H1 (cell line): Measurements from ENCODE around the gene CMYA5. TPM values are rescaled to one million over a fixed set of nuclear protein-coding genes. Genes with fewer than 3 reads are reported as not detected.

ENCODE experiments used
- CTCF ChIA-PET: fragments of 300-600 bp; sonication (Branson Sonifier 250); formaldehyde crosslinking; loops from one replicate; lab custom pipeline; 2021; ENCODE audit not compliant: partially characterized antibody; lab: Charles Lee
- POLR2A ChIA-PET: fragments of 300-600 bp; sonication (Branson Sonifier 250); formaldehyde crosslinking; loops from one replicate; lab custom pipeline; 2021; ENCODE audit warnings: inconsistent platforms; ENCODE audit not compliant: partially characterized antibody; lab: Charles Lee
- DNase-seq, 2 experiments: peaks; one replicate each; pipeline versions ENCODE4 v3.0.0 to v3.0.0-alpha.2; 2010 to 2022; ENCODE audit warnings: low spot score in 2 of 2, low read depth in 1 of 2, mixed read lengths in 1 of 2
- FAIRE-seq: peaks from 2 replicates; lab custom pipeline; 2011; peaks lifted over from hg19 to GRCh38; lab: Jason Lieb, UNC
- H2AFZ ChIP-seq: 2 replicates; pipeline ENCODE4 v1.8.1; 2012; ENCODE audit warnings: low read length, inconsistent platforms
- H2AK5ac ChIP-seq: 2 replicates; pipeline ENCODE4 v1.6.1; 2013; ENCODE audit warnings: low read depth, low read length
- H2BK120ac ChIP-seq: replicated peaks from 2 replicates; pipeline ENCODE3; 2013; ENCODE audit warnings: low read depth, low read length, inconsistent platforms
- H2BK12ac ChIP-seq: 2 replicates; pipeline ENCODE4 v1.6.1; 2013; ENCODE audit warnings: low read depth, low read length
- H2BK15ac ChIP-seq: 2 replicates; pipeline ENCODE4 v1.6.1; 2013; ENCODE audit warnings: low read length
- H2BK20ac ChIP-seq: 2 replicates; pipeline ENCODE4 v1.6.1; 2013; ENCODE audit warnings: low read length
- H2BK5ac ChIP-seq: 2 replicates; pipeline ENCODE4 v1.6.1; 2013; ENCODE audit warnings: low read depth, low read length
- H3K14ac ChIP-seq: 2 replicates; pipeline ENCODE4 v1.6.1; 2013; ENCODE audit warnings: inconsistent platforms; ENCODE audit not compliant: insufficient read length
- H3K18ac ChIP-seq: 2 replicates; pipeline ENCODE4 v1.6.1; 2013; ENCODE audit warnings: low read length; ENCODE audit errors: extremely low read depth
- H3K23ac ChIP-seq: 2 replicates; pipeline ENCODE4 v1.6.1; 2013; ENCODE audit warnings: inconsistent platforms; ENCODE audit not compliant: insufficient read length
- H3K23me2 ChIP-seq: 2 replicates; pipeline ENCODE4 v1.6.1; 2013; ENCODE audit warnings: low read depth, low read length
- H3K27ac ChIP-seq: 2 replicates; pipeline ENCODE4 v1.6.1; 2011; ENCODE audit warnings: low read depth, low read length, inconsistent platforms
- H3K27me3 ChIP-seq, 4 experiments: replicated peaks in 1 of 4; 1 replicate in 1 of 4; 2 replicates in 3 of 4; pipeline versions ENCODE4 v1.6.1 to v1.8.1; 2011 to 2013; ENCODE audit warnings: low read length in 3 of 4, mild to moderate bottlenecking in 3 of 4, inconsistent platforms in 2 of 4, mixed read lengths in 2 of 4, moderate library complexity in 1 of 4; ENCODE audit not compliant: control insufficient read depth in 3 of 4, insufficient read depth in 3 of 4; ENCODE audit errors: extremely low read depth in 1 of 4
- H3K36me3 ChIP-seq, 4 experiments: 2 replicates each; pipeline versions ENCODE4 v1.6.1 to v1.8.1; 2011 to 2013; ENCODE audit warnings: mild to moderate bottlenecking in 4 of 4, low read length in 3 of 4, moderate library complexity in 2 of 4, control low read depth in 1 of 4, inconsistent platforms in 1 of 4; ENCODE audit not compliant: insufficient read depth in 4 of 4, control insufficient read depth in 2 of 4
- H3K4ac ChIP-seq: replicated peaks from 2 replicates; pipeline ENCODE3; 2013; ENCODE audit warnings: low read length, low read depth, mixed read lengths, inconsistent platforms; ENCODE audit not compliant: insufficient read length
- H3K4me1 ChIP-seq, 4 experiments: replicated peaks in 1 of 4; 1 replicate in 1 of 4; 2 replicates in 3 of 4; pipeline versions ENCODE4 v1.6.1 to v1.8.1; 2011 to 2013; ENCODE audit warnings: low read length in 3 of 4, inconsistent platforms in 2 of 4, mixed read lengths in 1 of 4; ENCODE audit not compliant: insufficient read depth in 4 of 4, control insufficient read depth in 3 of 4
- H3K4me2 ChIP-seq, 2 experiments: 2 replicates each; pipeline versions ENCODE4 v1.6.1 to v1.8.1; 2011 to 2013; ENCODE audit warnings: low read depth in 2 of 2, low read length in 2 of 2, control low read depth in 1 of 2, inconsistent platforms in 1 of 2, mild to moderate bottlenecking in 1 of 2; ENCODE audit not compliant: insufficient read depth in 1 of 2
- H3K4me3 ChIP-seq, 4 experiments: fragments of 200-600, 300-600 bp in 1 of 4; sonication (generic), shearing (Covaris generic), sonication (Bioruptor Twin) in 1 of 4; 2 replicates each; pipeline versions ENCODE4 v1.5.1 to v1.8.1; 2011 to 2016; ENCODE audit warnings: low read length in 4 of 4, low read depth in 3 of 4, control low read depth in 2 of 4, inconsistent platforms in 2 of 4, mild to moderate bottlenecking in 2 of 4, mixed read lengths in 1 of 4, moderate library complexity in 1 of 4; ENCODE audit not compliant: insufficient read depth in 2 of 4; ENCODE audit errors: extremely low read depth in 1 of 4
- H3K56ac ChIP-seq: replicated peaks from 2 replicates; pipeline ENCODE3; 2013; ENCODE audit warnings: low read depth, mild to moderate bottlenecking, mixed read lengths, low read length, inconsistent platforms; ENCODE audit not compliant: insufficient read length
- H3K79me1 ChIP-seq: 2 replicates; pipeline ENCODE4 v1.6.1; 2013; ENCODE audit warnings: low read depth, low read length, control low read depth
- H3K79me2 ChIP-seq, 2 experiments: 2 replicates each; pipeline versions ENCODE4 v1.6.1 to v1.8.1; 2012 to 2013; ENCODE audit warnings: low read length in 2 of 2, mild to moderate bottlenecking in 2 of 2, inconsistent platforms in 1 of 2; ENCODE audit not compliant: insufficient read depth in 2 of 2, control insufficient read depth in 1 of 2
- H3K9ac ChIP-seq, 4 experiments: replicated peaks in 1 of 4; 1 replicate in 1 of 4; 2 replicates in 3 of 4; pipeline versions ENCODE4 v1.6.1 to v1.8.1; 2011 to 2013; ENCODE audit warnings: low read depth in 3 of 4, low read length in 3 of 4, control low read depth in 2 of 4, mild to moderate bottlenecking in 2 of 4, moderate library complexity in 2 of 4, inconsistent platforms in 1 of 4; ENCODE audit errors: extremely low read depth in 1 of 4
- H3K9me3 ChIP-seq, 2 experiments: 2 replicates each; pipeline versions ENCODE4 v1.6.1 to v1.8.1; 2012 to 2013; ENCODE audit warnings: mild to moderate bottlenecking in 2 of 2, moderate library complexity in 2 of 2, control low read depth in 1 of 2, inconsistent platforms in 1 of 2, low read depth in 1 of 2, low read length in 1 of 2, mixed read lengths in 1 of 2; ENCODE audit not compliant: insufficient read depth in 2 of 2
- H4K20me1 ChIP-seq, 2 experiments: replicated peaks in 1 of 2; 2 replicates each; pipeline versions ENCODE3 to v1.8.1; 2011 to 2013; ENCODE audit warnings: inconsistent platforms in 2 of 2, low read length in 2 of 2, mild to moderate bottlenecking in 1 of 2; ENCODE audit not compliant: insufficient read depth in 2 of 2, control insufficient read depth in 1 of 2
- H4K5ac ChIP-seq: 2 replicates; pipeline ENCODE4 v1.6.1; 2013; ENCODE audit warnings: low read length, low read depth, mixed read lengths, inconsistent platforms; ENCODE audit not compliant: insufficient read length
- H4K8ac ChIP-seq: 2 replicates; pipeline ENCODE4 v1.8.0; 2013; ENCODE audit warnings: mild to moderate bottlenecking, moderate library complexity, low read length, inconsistent platforms; ENCODE audit not compliant: insufficient read depth; ENCODE audit errors: extremely low read depth
- H4K91ac ChIP-seq: replicated peaks from 2 replicates; pipeline ENCODE3; 2013; ENCODE audit warnings: low read length, mixed read lengths, inconsistent platforms; ENCODE audit not compliant: insufficient read length
- BACH1 ChIP-seq: IDR thresholded peaks from 2 replicates; pipeline ENCODE4 v1.6.1; 2012; ENCODE audit warnings: low read length, improper control_type of control experiment
- BRCA1 ChIP-seq: IDR thresholded peaks from 2 replicates; pipeline ENCODE4 v1.6.1; 2012; ENCODE audit warnings: low read depth, low read length, improper control_type of control experiment
- CBX8 ChIP-seq: fragments of 300-800, 300-1000 bp; sonication (generic); IDR thresholded peaks from 2 replicates; pipeline ENCODE4 v1.7.1; 2016; ENCODE audit warnings: low read depth, low read length, borderline replicate concordance
- FOSL1 ChIP-seq: IDR thresholded peaks from 2 replicates; pipeline ENCODE4 v1.6.1; 2011; ENCODE audit warnings: mild to moderate bottlenecking, low read depth, low read length, moderate library complexity; ENCODE audit not compliant: insufficient read depth
- MAFK ChIP-seq: IDR thresholded peaks from 2 replicates; pipeline ENCODE4 v1.6.1; 2012; ENCODE audit warnings: low read depth, mild to moderate bottlenecking, improper control_type of control experiment, low read length
- NANOG ChIP-seq: IDR thresholded peaks from 2 replicates; pipeline ENCODE4 v1.6.1; 2011; ENCODE audit warnings: low read length, low read depth, mild to moderate bottlenecking, inconsistent platforms; ENCODE audit not compliant: insufficient read depth, poor library complexity, severe bottlenecking
- RFX5 ChIP-seq: IDR thresholded peaks from 2 replicates; pipeline ENCODE4 v1.6.1; 2011; ENCODE audit warnings: low read depth, low read length, improper control_type of control experiment, borderline replicate concordance
- TAF7 ChIP-seq: optimal IDR thresholded peaks from 2 replicates; pipeline ENCODE3; 2011; ENCODE audit warnings: low read depth, mild to moderate bottlenecking, inconsistent platforms, low read length, moderate library complexity, borderline replicate concordance
- TBP ChIP-seq: IDR thresholded peaks from 2 replicates; pipeline ENCODE4 v1.6.1; 2011; ENCODE audit warnings: low read depth, low read length, improper control_type of control experiment
- TCF12 ChIP-seq: IDR thresholded peaks from 2 replicates; pipeline ENCODE4 v1.6.1; 2011; ENCODE audit warnings: low read depth, mild to moderate bottlenecking, low read length
- USF2 ChIP-seq: IDR thresholded peaks from 2 replicates; pipeline ENCODE4 v1.6.1; 2011; ENCODE audit warnings: low read length, improper control_type of control experiment
- WGBS, 2 experiments: shearing (Covaris generic) in 1 of 2; methylation state at CpG; one replicate each; pipeline versions ENCODE4 v1.1.6 to v1.1.7; 2013 to 2015; ENCODE audit warnings: low lambda C conversion rate in 2 of 2, mixed read lengths in 2 of 2, inconsistent platforms in 1 of 2, low coverage in 1 of 2, missing lambda C conversion rate in 1 of 2; ENCODE audit not compliant: insufficient replicate concordance in 2 of 2, insufficient coverage in 1 of 2, insufficient read length in 1 of 2; ENCODE audit errors: extremely low coverage in 1 of 2, missing lambda C conversion rate in 1 of 2; 5-methylcytosine and 5-hydroxymethylcytosine counted together
- polyA plus RNA-seq, 7 experiments: library from polyadenylated mRNA; depleted of rRNA in 3 of 7; stranded (reverse) in 5 of 7; unstranded in 2 of 7; fragments of >200 nt in 5 of 7; fragments of 200-250 nt in 2 of 7; gene quantifications; 1 replicate in 5 of 7; 2 replicates in 1 of 7; 4 replicates in 1 of 7; pipeline versions ENCODE4 v1.2.1 to v1.2.3, GENCODE V29; 2011 to 2013; ENCODE audit warnings: missing spikeins in 2 of 7, mixed read lengths in 2 of 7
- total RNA-seq: library from RNA; stranded (reverse); fragmentation: NEBNext Ultra II Directional; extraction: Animal tissue kit (Norgen Biotek cat#: 25700); gene quantifications from 2 replicates; pipeline ENCODE4 v1.2.1, GENCODE V29; 2021

Gene CMYA5
- total and polyA plus RNA-seq, 2 of the 8 experiments (the other 6 are each of a cell fraction or from before 2014, with no cell fraction given), result 0.88 to 0.95 TPM

DNA sequence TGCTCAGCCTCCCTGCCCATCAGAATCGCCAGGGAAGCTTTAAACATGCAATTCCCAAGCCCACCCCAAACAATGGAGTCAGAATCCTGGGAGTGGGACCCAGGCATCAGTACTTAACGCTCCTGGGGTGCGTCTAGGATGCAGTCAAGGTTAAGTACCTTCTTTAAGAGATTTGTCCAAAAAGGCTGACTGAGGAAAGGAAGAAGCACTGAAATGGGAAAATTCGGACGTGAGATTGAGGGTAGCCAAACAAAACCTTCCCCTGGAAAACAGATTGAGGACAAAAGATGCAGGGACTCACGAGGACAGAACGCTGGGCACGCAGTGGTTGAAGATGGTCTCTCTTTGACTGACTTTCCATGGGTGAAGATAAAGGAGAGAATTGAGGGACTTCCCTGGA lies 157.9 kb downstream of the CMYA5 start:
- Histone ChIP-seq H3K36me3 (no peaks in the 10 kb centered on the region), H3K4me3 (no peak overlapping the region), H2BK5ac (no peak overlapping the region), H4K8ac (no peak overlapping the region), H3K9me3 (no peaks in the 10 kb centered on the region), H3K18ac (no peak overlapping the region), H3K56ac (no peak overlapping the region), H3K4me1 (no peaks in the 10 kb centered on the region), H3K4ac (no peak overlapping the region), H3K79me1 (no peaks in the 10 kb centered on the region), H2BK12ac (no peak overlapping the region), H2BK15ac (no peak overlapping the region), H2AFZ (peak overlapping the region; percentile 67; the same call in 1 of the 2 replicates)
- TF ChIP-seq FOSL1 (no peak), TCF12 (no peak), NANOG (no peak), RFX5 (no peak), USF2 (no peak), MAFK (no peak), TAF7 (no peak), CBX8 (no peak), BACH1 (no peak), TBP (no peak), BRCA1 (no peak)
- TF ChIP-seq, all 59 proteins: peak for 0
- H3K23ac ChIP-seq, result no peak overlapping the region
- DNase-seq, result peak in 1 of 2 experiments; percentile 24
- no peaks in the 10 kb centered on the region for H3K79me2 ChIP-seq
- no peak overlapping the region for H2AK5ac ChIP-seq
- no peaks in the 10 kb centered on the region for H4K20me1 ChIP-seq
- H3K4me2 ChIP-seq, result no peak overlapping the region
- H3K14ac ChIP-seq, result no peak overlapping the region
- CTCF ChIA-PET, result no interaction called here
- no peak overlapping the region for H2BK120ac ChIP-seq
- H2BK20ac ChIP-seq, result no peak overlapping the region
- H3K23me2 ChIP-seq, result no peaks in the 10 kb centered on the region
- no peak overlapping the region for H4K91ac ChIP-seq
- no peak overlapping the region for H3K9ac ChIP-seq
- no peaks in the 10 kb centered on the region for H3K27me3 ChIP-seq
- H4K5ac ChIP-seq, result no peak overlapping the region
- no peak for FAIRE-seq
- H3K27ac ChIP-seq, result no peak overlapping the region
- POLR2A ChIA-PET, result no interaction called here
- WGBS, 2 experiments, result 92% methylated on average over 8 of the region's 8 CpGs; no CpG with 5 or more reads in 1 of the 2 experiments
